Memory B cell (primary cell): ENCODE measurements around the gene MAP4K1.
"Not testable (repeated sequence)": the region's sequence is repeated elsewhere in the genome, so short reads cannot be mapped to it uniquely, and the experiment has no call there.

Source experiments
- ATAC-seq: fragments of 150-1000 bp; cut with Tn5 transposase; 2 replicates; pipeline ENCODE4 v1.10.0; 2021; ENCODE audit warnings: low read depth, mild to moderate bottlenecking, moderate library complexity
- DNase-seq, 2 donors: peaks; one replicate each; pipeline ENCODE4 v3.0.0; 2022; ENCODE audit warnings: low spot score in 2 of 2
- H3K27ac Mint-ChIP-seq: one replicate; pipeline ENCODE4 v1.8.0; 2022; ENCODE audit warnings: mild to moderate bottlenecking, moderate library complexity, mixed read lengths
- H3K27me3 Mint-ChIP-seq: one replicate; pipeline ENCODE4 v1.8.0; 2022; ENCODE audit warnings: mixed read lengths
- H3K36me3 Mint-ChIP-seq: one replicate; pipeline ENCODE4 v1.8.0; 2022; ENCODE audit warnings: mild to moderate bottlenecking, mixed read lengths
- H3K4me1 Mint-ChIP-seq: one replicate; pipeline ENCODE4 v1.8.0; 2022; ENCODE audit warnings: mixed read lengths
- H3K4me3 Mint-ChIP-seq: one replicate; pipeline ENCODE4 v1.8.0; 2022; ENCODE audit warnings: mild to moderate bottlenecking, moderate library complexity, mixed read lengths
- H3K9me3 Mint-ChIP-seq: one replicate; pipeline ENCODE4 v1.8.0; 2022; ENCODE audit warnings: mixed read lengths

Gene MAP4K1

DNA sequence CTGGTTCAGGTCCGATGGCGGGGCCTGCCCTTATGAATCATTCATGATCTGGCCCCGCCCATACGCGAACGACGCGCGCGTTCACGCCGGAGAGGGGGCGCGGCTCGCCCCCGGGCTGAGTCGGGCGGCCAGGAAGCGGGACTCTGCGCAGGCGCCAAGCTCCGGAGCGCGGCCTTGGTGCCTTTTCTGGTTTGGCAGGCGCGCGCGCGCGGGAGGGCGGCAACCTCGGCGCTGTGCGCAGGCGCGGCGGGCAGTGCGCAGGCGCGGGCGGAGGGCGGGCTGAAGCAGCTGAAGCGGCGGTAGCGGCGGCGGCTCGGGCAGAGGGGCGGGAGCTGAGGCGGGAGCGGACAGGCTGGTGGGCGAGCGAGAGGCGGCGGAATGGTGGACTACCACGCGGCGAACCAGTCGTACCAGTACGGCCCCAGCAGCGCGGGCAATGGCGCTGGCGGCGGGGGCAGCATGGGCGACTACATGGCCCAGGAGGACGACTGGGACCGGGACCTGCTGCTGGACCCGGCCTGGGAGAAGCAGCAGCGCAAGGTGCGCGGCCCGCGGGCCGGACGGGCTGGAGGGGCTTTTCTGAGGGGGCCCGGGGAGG, 29.7 kb upstream of the MAP4K1 start, which contains the start of gene ACTN4:
Gene ACTN4, plus strand, starts transcription at position 282 of the 598 bp plus-strand sequence. Its CDS starts 97 bp downstream, at position 379.
- Mint-ChIP-seq H3K27me3 (no peaks in the 10 kb centered on the region), H3K4me1 (peaks cover 32% of the 10 kb centered on the region), H3K9me3 (no peaks in the 10 kb centered on the region), H3K27ac (peak within 1 kb of the TSS; percentile 85), H3K36me3 (peaks cover 1% of the 10 kb centered on the region), H3K4me3 (peak within 1 kb of the TSS; percentile 93)
- ATAC-seq (peak; percentile 89), DNase-seq (peak; percentile 100)

DNA sequence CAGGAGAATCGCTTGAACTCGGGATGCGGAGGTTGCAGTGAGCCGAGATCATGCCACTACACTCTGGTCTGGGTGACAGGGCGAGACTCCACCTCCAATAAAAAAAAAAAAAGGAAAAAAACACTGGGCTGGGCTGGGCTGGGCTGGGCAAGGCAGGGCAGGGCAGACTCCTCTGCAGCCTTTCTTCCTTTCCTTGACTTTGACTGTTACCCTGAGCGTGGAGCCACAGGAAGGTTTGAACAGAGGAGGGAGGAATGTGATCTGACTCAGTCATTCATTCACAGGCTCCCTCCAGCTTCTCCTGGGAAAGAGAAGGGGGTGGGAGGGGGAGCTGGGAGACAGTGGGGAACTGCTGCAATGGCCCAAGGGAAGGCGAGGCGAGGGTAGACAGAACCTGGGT, 27.0 kb upstream of the MAP4K1 start:
- Mint-ChIP-seq H3K27ac (no peak overlapping the region), H3K4me3 (no peak overlapping the region), H3K36me3 (peaks cover 1% of the 10 kb centered on the region), H3K27me3 (no peaks in the 10 kb centered on the region), H3K9me3 (no peaks in the 10 kb centered on the region), H3K4me1 (peaks cover 21% of the 10 kb centered on the region)
- ATAC-seq (no peak), DNase-seq (no peak)

DNA sequence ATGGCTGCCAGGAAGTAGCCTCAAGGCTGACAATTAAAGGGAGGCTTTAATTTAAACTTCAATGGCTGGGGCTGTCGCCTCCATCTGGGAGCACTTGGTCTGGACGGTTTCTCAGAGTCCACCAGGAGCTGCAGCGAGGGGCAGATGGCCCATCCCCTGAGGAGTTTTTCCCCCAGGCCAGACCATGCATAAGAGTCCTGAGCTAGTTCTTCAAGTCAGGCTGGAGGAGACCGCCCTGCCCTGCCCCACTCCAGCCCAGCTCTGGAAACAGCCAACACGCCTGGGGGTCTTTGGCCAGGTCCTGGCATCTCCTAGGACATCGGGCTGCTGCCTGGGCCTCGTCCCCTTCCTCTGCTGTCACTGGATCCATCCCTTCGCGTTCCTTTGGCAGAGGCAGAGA, 24.4 kb upstream of the MAP4K1 start:
- H3K4me3 Mint-ChIP-seq = no peak overlapping the region
- no peak for ATAC-seq
- no peaks in the 10 kb centered on the region for H3K9me3 Mint-ChIP-seq
- H3K27me3 Mint-ChIP-seq = no peaks in the 10 kb centered on the region
- no peak for DNase-seq
- peaks cover 5% of the 10 kb centered on the region for H3K4me1 Mint-ChIP-seq
- no peak overlapping the region for H3K27ac Mint-ChIP-seq
- no peaks in the 10 kb centered on the region for H3K36me3 Mint-ChIP-seq

DNA sequence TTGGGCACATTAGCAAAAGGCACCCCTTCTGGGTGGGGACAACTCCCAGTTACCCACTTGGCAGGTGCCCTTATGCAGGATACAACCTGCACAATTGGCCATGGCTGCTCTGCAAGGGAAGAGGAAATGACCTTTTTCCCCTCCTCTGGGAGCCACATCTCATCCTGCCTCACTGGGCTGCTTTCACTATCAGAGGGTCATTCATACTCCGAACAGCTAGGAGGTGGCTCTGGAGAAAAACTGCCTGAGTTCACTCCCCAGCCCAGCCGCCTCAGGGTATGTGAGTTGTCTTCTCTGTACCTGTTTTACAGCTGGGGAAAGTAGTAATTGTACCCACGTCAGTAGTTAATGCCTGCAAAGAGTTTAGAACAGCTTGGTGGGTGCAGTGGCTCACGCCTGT, 22.6 kb upstream of the MAP4K1 start:
- no peak for ATAC-seq
- H3K4me1 Mint-ChIP-seq = peaks cover 13% of the 10 kb centered on the region

DNA sequence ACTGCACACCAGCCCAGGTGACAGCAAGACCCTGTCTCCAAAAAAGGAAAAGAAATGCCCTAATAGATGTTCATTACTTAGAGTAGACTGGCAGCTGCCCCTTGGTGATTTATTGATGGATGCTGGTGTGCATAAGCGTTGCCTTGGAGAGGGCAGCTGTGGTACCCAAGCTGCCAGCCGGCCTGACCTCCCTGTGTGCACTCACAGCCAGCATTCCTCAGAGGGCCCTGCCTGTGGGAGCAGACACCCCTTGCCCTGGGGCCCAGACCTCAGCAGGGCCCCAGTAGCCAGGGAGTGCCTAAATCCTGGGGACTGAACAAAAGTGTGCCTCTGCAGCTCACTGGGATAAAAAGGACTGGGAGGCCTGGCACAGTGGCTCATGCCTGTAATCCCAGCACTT, 21.9 kb upstream of the MAP4K1 start:
- Mint-ChIP-seq H3K36me3 (peaks cover 3% of the 10 kb centered on the region), H3K4me3 (no peak overlapping the region), H3K27me3 (no peaks in the 10 kb centered on the region), H3K4me1 (peaks cover 14% of the 10 kb centered on the region), H3K27ac (no peak overlapping the region), H3K9me3 (no peaks in the 10 kb centered on the region)
- DNase-seq (no peak), ATAC-seq (no peak)

More for the DNA sequence above, 22.6 kb upstream of the MAP4K1 start:
- no peak overlapping the region for H3K27ac Mint-ChIP-seq
- peaks cover 2% of the 10 kb centered on the region for H3K36me3 Mint-ChIP-seq
- no peaks in the 10 kb centered on the region for H3K9me3 Mint-ChIP-seq
- H3K4me3 Mint-ChIP-seq = no peak overlapping the region
- DNase-seq = no peak
- H3K27me3 Mint-ChIP-seq = no peaks in the 10 kb centered on the region

DNA sequence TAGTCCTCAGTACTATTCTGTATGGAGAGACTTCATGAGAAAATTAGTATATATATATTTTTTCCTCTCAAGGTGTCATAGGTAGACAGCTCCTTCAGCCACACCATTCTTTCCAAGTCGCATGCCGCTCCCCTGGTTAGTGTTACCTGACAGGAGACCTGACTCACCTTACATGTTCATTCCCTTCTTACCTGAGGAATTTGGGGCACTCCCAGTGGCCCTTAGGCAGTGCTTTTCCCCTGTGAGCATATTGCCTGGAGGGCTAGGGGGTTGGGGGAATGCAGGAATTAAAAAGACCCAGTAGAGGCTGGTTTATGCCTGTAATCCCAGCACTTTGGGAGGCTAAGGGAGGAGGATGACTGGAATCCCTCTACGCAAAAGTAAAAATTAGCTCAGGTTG, 20.7 kb upstream of the MAP4K1 start:
- H3K9me3 Mint-ChIP-seq = no peaks in the 10 kb centered on the region
- peaks cover 6% of the 10 kb centered on the region for H3K36me3 Mint-ChIP-seq
- peaks cover 18% of the 10 kb centered on the region for H3K4me1 Mint-ChIP-seq
- DNase-seq (no peak), ATAC-seq (no peak)
- no peak overlapping the region for H3K27ac Mint-ChIP-seq
- no peaks in the 10 kb centered on the region for H3K27me3 Mint-ChIP-seq
- no peak overlapping the region for H3K4me3 Mint-ChIP-seq

DNA sequence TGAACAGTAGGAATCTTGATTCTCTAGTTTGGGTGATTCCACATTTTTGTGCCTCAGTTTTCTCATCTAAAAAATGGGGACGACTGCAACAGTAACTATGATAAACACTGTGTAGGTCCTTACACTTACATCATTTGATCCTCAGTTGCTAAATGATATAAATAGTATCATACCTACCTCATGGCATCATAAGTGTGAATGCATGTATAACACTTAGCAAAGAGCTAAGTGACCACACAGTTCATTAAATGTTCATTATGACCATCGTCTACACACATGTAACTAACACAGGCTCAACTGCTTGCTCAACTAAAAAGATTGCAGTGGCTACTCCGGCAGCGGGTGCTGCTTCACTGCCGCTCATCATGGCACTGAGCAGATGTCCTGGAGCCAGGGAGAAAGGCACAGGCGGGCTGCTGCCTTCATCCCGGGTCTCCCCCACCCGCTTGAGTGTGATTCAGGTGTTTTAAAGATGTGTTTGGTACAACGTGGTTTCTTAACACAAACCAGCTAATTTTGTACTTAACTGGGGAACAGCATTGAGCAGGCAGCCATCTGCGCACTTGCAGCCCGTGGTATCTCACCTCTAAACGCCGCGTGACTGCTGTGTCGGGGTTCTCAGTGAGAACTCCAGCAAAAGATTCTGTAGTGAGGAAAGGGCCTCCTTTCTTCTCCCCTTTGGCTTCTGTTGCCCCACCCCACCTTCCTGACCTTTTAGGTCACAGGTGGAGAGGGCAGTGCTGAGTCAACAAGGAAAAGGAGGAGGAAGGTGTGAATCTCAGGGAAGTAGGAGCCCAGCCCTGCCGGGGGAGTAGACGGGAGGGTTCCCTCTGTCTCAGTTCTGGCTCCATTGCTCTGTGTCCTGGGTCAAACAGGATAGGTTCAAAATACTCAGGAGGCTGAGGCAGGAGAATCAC, 18.0 kb upstream of the MAP4K1 start:
- H3K4me3 Mint-ChIP-seq = no peak overlapping the region
- peaks cover 12% of the 10 kb centered on the region for H3K36me3 Mint-ChIP-seq
- ATAC-seq (no peak), DNase-seq (no peak)
- H3K9me3 Mint-ChIP-seq = no peaks in the 10 kb centered on the region
- peaks cover 15% of the 10 kb centered on the region for H3K4me1 Mint-ChIP-seq
- no peaks in the 10 kb centered on the region for H3K27me3 Mint-ChIP-seq
- H3K27ac Mint-ChIP-seq = no peak overlapping the region

DNA sequence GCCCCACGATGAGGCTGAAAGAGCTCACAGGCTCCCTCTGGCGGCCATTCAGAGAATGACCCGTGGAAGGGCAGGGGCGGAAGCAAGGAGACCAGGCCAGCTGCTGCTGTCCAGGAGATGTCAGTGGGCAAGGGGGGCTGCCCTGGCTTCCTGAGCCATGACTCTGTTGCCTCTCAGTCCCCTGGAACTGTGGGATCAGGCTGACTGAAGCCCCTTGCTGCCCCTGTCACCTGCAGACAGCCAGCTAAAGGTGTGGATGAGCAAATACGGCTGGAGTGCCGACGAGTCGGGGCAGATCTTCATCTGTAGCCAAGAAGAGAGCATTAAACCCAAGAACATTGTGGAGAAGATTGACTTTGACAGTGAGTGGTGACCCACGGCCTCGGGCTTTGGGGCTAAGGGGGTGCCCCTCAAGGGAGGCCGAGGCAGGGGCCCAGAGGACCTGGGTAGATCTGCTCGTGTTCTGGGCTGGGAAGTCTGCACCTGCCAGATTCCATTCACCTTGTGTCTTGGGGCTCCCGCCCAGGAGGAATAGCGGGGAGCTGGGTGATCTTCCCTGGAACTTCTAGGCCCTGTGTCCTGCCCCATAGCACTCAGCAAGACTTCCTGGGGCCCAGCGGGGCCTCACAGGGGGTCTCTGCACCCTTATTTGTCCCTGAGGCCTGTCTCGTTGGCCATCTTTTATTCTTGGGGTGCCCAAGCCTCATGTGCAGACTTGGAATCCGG, 17.2 kb upstream of the MAP4K1 start:
- Mint-ChIP-seq H3K27ac (peak overlapping the region; percentile 80), H3K4me1 (peaks cover 15% of the 10 kb centered on the region), H3K36me3 (peaks cover 14% of the 10 kb centered on the region), H3K9me3 (no peaks in the 10 kb centered on the region), H3K27me3 (no peaks in the 10 kb centered on the region), H3K4me3 (peak overlapping the region; percentile 33)
- ATAC-seq = peak; percentile 40
- DNase-seq = peak; percentile 69 to 80

DNA sequence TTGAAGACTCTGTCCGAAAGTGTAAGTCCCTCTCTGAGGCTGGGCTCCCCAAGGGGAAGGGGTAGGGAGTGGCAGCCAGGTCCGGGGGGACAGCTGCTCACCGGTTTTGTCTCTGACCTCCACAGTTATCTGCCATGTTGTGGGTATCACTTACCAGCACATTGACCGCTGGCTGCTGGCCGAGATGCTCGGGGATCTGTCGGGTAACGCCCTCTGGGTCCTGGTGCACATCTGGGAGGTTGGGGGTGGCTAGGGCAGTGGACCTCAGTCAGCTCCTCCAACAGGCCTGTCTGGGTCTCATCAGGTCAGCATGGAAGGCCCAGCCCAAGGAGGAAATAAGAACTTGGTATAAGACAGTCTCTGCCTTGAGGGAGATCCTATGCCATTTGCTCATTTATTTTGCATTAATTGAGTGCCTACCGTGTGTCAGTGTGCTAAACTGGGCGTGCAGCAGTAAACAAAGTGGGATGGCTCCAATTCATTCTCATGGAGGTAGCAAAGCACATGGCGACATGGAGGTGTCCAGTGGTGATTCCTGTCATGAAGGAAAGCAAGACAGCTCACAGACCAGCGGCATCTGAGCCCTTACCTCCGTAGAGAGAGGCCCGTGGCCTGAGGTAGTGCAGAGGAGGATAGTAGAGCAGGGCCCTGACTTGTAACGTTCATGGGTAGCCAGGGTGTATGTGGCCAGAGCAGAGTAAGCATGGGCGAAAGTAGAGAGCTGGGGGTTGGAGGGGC, 14.9 kb upstream of the MAP4K1 start:
- H3K36me3 Mint-ChIP-seq = peaks cover 25% of the 10 kb centered on the region
- H3K27ac Mint-ChIP-seq = no peak overlapping the region
- H3K27me3 Mint-ChIP-seq = no peaks in the 10 kb centered on the region
- no peak overlapping the region for H3K4me3 Mint-ChIP-seq
- DNase-seq (no peak), ATAC-seq (no peak)
- H3K4me1 Mint-ChIP-seq = peaks cover 15% of the 10 kb centered on the region
- no peaks in the 10 kb centered on the region for H3K9me3 Mint-ChIP-seq

DNA sequence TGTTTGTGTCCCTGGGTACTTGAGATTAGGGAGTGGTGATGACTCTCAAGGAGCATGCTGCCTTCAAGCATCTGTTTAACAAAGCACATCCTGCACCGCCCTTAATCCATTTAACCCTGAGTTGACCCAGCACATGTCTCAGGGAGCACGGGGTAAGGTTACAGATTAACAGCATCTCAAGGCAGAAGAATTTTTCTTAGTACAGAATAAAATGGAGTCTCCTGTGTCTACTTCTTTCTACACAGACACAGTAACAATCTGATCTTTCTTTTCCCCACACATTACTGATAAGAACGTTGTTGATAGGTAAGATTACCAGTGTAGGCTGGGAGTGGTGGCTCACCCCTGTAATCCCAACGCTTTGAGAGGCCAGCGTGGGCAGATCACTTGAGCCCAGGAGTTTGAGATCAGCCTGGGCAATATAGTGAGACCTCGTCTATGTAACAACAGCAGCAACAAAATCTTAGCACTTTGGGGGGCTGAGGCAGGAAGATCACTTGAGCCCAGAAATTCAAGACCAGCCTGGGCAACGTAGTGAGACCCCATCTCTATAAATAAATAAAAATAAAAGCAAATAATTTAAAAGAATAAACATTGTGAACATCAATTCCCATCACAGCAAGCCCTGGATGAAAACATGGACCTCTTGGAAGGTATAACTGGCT, 14.2 kb upstream of the MAP4K1 start:
- DNase-seq, H3K27ac Mint-ChIP-seq, ATAC-seq, H3K27me3 Mint-ChIP-seq, H3K9me3 Mint-ChIP-seq, H3K4me3 Mint-ChIP-seq: not testable (repeated sequence)
- H3K4me1 Mint-ChIP-seq = peaks cover 10% of the 10 kb centered on the region
- H3K36me3 Mint-ChIP-seq = peaks cover 26% of the 10 kb centered on the region

DNA sequence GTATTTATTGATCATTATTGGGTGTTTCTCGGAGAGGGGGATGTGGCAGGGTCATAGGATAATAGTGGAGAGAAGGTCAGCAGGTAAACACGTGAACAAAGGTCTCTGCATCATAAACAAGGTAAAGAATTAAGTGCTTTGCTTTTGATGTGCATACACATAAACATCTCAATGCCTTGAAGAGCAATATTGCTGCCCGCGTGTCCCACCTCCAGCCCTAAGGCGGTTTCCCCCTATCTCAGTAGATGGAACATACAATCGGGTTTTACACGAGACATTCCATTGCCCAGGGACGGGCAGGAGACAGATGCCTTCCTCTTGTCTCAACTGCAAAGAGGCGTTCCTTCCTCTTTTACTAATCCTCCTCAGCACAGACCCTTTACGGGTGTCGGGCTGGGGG, 13.5 kb upstream of the MAP4K1 start:
- H3K9me3 Mint-ChIP-seq, H3K27ac Mint-ChIP-seq, H3K27me3 Mint-ChIP-seq, ATAC-seq, DNase-seq, H3K4me3 Mint-ChIP-seq, H3K4me1 Mint-ChIP-seq: not testable (repeated sequence)
- peaks cover 28% of the 10 kb centered on the region for H3K36me3 Mint-ChIP-seq

DNA sequence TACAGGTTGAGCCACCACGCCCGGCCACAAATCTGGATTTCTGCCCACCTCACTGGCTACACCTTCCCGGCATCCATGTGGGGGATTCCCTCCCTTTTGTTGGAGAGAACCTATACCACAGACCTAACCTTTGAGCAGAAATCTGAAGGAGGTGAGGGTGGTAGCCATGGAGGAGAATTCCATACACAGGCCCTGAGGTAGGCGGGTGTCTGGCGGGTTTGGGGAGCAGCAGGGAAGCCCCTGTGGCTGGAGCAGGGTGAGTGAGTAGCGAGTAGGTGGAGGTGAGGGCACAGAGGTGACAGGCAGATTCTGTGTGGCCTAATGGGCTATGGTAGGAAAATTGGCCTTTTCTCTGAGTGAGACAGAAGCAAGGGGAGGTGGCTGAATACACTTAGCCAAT, 11.8 kb upstream of the MAP4K1 start:
- peak overlapping the region; percentile 48 for H3K27ac Mint-ChIP-seq
- H3K9me3 Mint-ChIP-seq = no peaks in the 10 kb centered on the region
- DNase-seq (no peak), ATAC-seq (no peak)
- peaks cover 5% of the 10 kb centered on the region for H3K4me1 Mint-ChIP-seq
- no peaks in the 10 kb centered on the region for H3K27me3 Mint-ChIP-seq
- no peak overlapping the region for H3K4me3 Mint-ChIP-seq
- peaks cover 34% of the 10 kb centered on the region for H3K36me3 Mint-ChIP-seq

DNA sequence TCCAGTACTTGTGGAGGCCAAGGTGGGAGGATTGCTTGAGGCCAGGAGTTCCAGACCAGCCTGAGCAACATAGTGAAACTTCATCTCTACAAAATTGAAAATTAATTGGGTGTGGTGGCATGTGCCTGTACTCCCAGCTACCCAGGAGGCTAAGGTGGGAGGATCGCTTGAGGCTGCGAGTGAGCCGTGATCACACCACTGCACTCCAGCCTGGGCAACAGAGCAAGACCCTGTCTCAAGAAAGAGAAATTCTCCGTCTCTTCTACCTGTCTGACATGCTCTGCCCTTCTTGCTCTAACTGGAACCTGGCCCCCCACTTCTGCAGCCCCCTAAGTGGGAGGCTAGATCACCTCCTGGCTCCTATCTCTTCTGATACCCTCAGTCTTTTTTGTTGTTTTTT, 8.6 kb upstream of the MAP4K1 start:
- Mint-ChIP-seq H3K9me3 (no peaks in the 10 kb centered on the region), H3K4me3 (no peak overlapping the region), H3K36me3 (peaks cover 41% of the 10 kb centered on the region), H3K27ac (no peak overlapping the region), H3K27me3 (no peaks in the 10 kb centered on the region), H3K4me1 (peaks cover 3% of the 10 kb centered on the region)
- no peak for ATAC-seq
- no peak for DNase-seq
